Measurements from ENCODE around the gene PLCG2.

Gene PLCG2

GRCh38 chr16:81860287-81861266 lies 81.5 kb downstream of the PLCG2 start:
- Histone ChIP-seq H3K4me3 (ENCODE audit: low read length in 2 of 2) (no peak overlapping the region), H3K23ac (ENCODE audit: low read depth, low read length, poor library complexity) (no peak overlapping the region), H3K4me1 (ENCODE audit: control insufficient read depth in 2 of 2, insufficient read depth in 1 of 2, low read depth in 1 of 2, low read length in 2 of 2) (peaks cover 0 to 11% of the 10 kb centered on the region in 2 donors), H2BK120ac (ENCODE audit: low read depth, low read length) (no peak overlapping the region), H2BK5ac (ENCODE audit: low read length) (no peak overlapping the region), H3K4me2 (ENCODE audit: insufficient read depth, low read length, poor library complexity, severe bottlenecking) (no peak overlapping the region), H3K79me1 (ENCODE audit: low read depth, low read length) (no peaks in the 10 kb centered on the region), H2BK15ac (ENCODE audit: low read length) (no peak overlapping the region), H2AFZ (ENCODE audit: low read length) (no peak overlapping the region), H3K27ac (replicated peaks; ENCODE audit: low read length) (no peak overlapping the region), H3K27me3 (ENCODE audit: control insufficient read depth in 3 of 3, insufficient read depth in 3 of 3, low read depth in 1 of 3, low read length in 3 of 3) (peaks cover 0 to 13% (median 0%) of the 10 kb centered on the region in 3 experiments), H2AK5ac (ENCODE audit: low read depth, low read length) (no peak overlapping the region), H4K8ac (ENCODE audit: low read depth, low read length) (no peak overlapping the region), H3K4ac (ENCODE audit: low read length) (no peak overlapping the region), H3K14ac (ENCODE audit: low read length) (no peak overlapping the region), H3K9me3 (replicated peaks in 1 of 2; ENCODE audit: control insufficient read depth in 2 of 2, insufficient read depth in 1 of 2, low read depth in 1 of 2, low read length in 2 of 2) (no peaks in the 10 kb centered on the region), H2BK12ac (ENCODE audit: low read length) (no peak overlapping the region), H3K9ac (ENCODE audit: low read depth, low read length, poor library complexity) (no peak overlapping the region), H3K18ac (ENCODE audit: low read length) (no peak overlapping the region), H3K36me3 (replicated peaks in 1 of 2; ENCODE audit: control insufficient read depth in 2 of 2, insufficient read depth in 2 of 2, low read length in 2 of 2) (no peaks in the 10 kb centered on the region), H4K91ac (ENCODE audit: low read depth, low read length, poor library complexity) (no peak overlapping the region)
- DNase-seq (ENCODE audit: low spot score), result no peak
- 100% methylated on average over 1 of the region's 18 CpGs; no CpG with 5 or more reads in 1 of the 2 donors for WGBS, 2 donors (ENCODE audit: extremely low coverage in 2 of 2, insufficient read length in 2 of 2, insufficient replicate concordance in 1 of 2)

GRCh38 chr16:81861503-81861902 lies 82.4 kb downstream of the PLCG2 start:
- Histone ChIP-seq H2BK120ac (ENCODE audit: low read depth, low read length) (no peak overlapping the region), H3K4me1 (ENCODE audit: control insufficient read depth in 2 of 2, insufficient read depth in 1 of 2, low read depth in 1 of 2, low read length in 2 of 2) (peaks cover 0 to 11% of the 10 kb centered on the region in 2 donors), H4K8ac (ENCODE audit: low read depth, low read length) (no peak overlapping the region), H3K36me3 (replicated peaks in 1 of 2; ENCODE audit: control insufficient read depth in 2 of 2, insufficient read depth in 2 of 2, low read length in 2 of 2) (no peaks in the 10 kb centered on the region), H2AK5ac (ENCODE audit: low read depth, low read length) (no peak overlapping the region), H3K4ac (ENCODE audit: low read length) (no peak overlapping the region), H3K79me1 (ENCODE audit: low read depth, low read length) (no peaks in the 10 kb centered on the region), H3K4me3 (ENCODE audit: low read length in 2 of 2) (no peak overlapping the region), H4K91ac (ENCODE audit: low read depth, low read length, poor library complexity) (no peak overlapping the region), H3K4me2 (ENCODE audit: insufficient read depth, low read length, poor library complexity, severe bottlenecking) (no peak overlapping the region), H3K9me3 (replicated peaks in 1 of 2; ENCODE audit: control insufficient read depth in 2 of 2, insufficient read depth in 1 of 2, low read depth in 1 of 2, low read length in 2 of 2) (no peaks in the 10 kb centered on the region), H3K9ac (ENCODE audit: low read depth, low read length, poor library complexity) (no peak overlapping the region), H3K23ac (ENCODE audit: low read depth, low read length, poor library complexity) (no peak overlapping the region), H2BK5ac (ENCODE audit: low read length) (no peak overlapping the region), H2BK12ac (ENCODE audit: low read length) (no peak overlapping the region), H3K27me3 (ENCODE audit: control insufficient read depth in 3 of 3, insufficient read depth in 3 of 3, low read depth in 1 of 3, low read length in 3 of 3) (peaks cover 0 to 13% (median 0%) of the 10 kb centered on the region in 3 experiments), H3K27ac (replicated peaks; ENCODE audit: low read length) (no peak overlapping the region), H2BK15ac (ENCODE audit: low read length) (no peak overlapping the region), H3K14ac (ENCODE audit: low read length) (no peak overlapping the region), H2AFZ (ENCODE audit: low read length) (no peak overlapping the region), H3K18ac (ENCODE audit: low read length) (no peak overlapping the region)
- WGBS, 2 donors (ENCODE audit: extremely low coverage in 2 of 2, insufficient read length in 2 of 2, insufficient replicate concordance in 1 of 2), result no CpG with 5 or more reads among the region's 10 CpGs
- no peak for DNase-seq (ENCODE audit: low spot score)

GRCh38 chr16:81861915-81862314 lies 82.8 kb downstream of the PLCG2 start:
- WGBS, 2 donors (ENCODE audit: extremely low coverage in 2 of 2, insufficient read length in 2 of 2, insufficient replicate concordance in 1 of 2), result no CpG with 5 or more reads among the region's 7 CpGs

GRCh38 chr16:81863630-81864352 lies 84.7 kb downstream of the PLCG2 start:
- WGBS, 2 donors (ENCODE audit: extremely low coverage in 2 of 2, insufficient read length in 2 of 2, insufficient replicate concordance in 1 of 2), result no CpG with 5 or more reads among the region's 8 CpGs
- H3K36me3 ChIP-seq (replicated peaks in 1 of 2; ENCODE audit: control insufficient read depth in 2 of 2, insufficient read depth in 2 of 2, low read length in 2 of 2), result no peaks in the 10 kb centered on the region
- no peak overlapping the region for H3K4me3 ChIP-seq (ENCODE audit: low read length in 2 of 2)
- no peak overlapping the region for H3K4me2 ChIP-seq (ENCODE audit: insufficient read depth, low read length, poor library complexity, severe bottlenecking)
- no peaks in the 10 kb centered on the region for H3K79me1 ChIP-seq (ENCODE audit: low read depth, low read length)
- H3K4ac ChIP-seq (ENCODE audit: low read length), result no peak overlapping the region
- no peak for DNase-seq (ENCODE audit: low spot score)
- peaks cover 0 to 11% of the 10 kb centered on the region in 2 donors for H3K4me1 ChIP-seq (ENCODE audit: control insufficient read depth in 2 of 2, insufficient read depth in 1 of 2, low read depth in 1 of 2, low read length in 2 of 2)
- H2AK5ac ChIP-seq (ENCODE audit: low read depth, low read length), result no peak overlapping the region
- no peak overlapping the region for H2BK120ac ChIP-seq (ENCODE audit: low read depth, low read length)
- no peak overlapping the region for H3K18ac ChIP-seq (ENCODE audit: low read length)
- no peak overlapping the region for H2BK12ac ChIP-seq (ENCODE audit: low read length)
- peaks cover 0 to 1% of the 10 kb centered on the region in 2 donors for H3K9me3 ChIP-seq (replicated peaks in 1 of 2; ENCODE audit: control insufficient read depth in 2 of 2, insufficient read depth in 1 of 2, low read depth in 1 of 2, low read length in 2 of 2)
- H3K14ac ChIP-seq (ENCODE audit: low read length), result no peak overlapping the region
- H3K27ac ChIP-seq (replicated peaks; ENCODE audit: low read length), result no peak overlapping the region
- H3K23ac ChIP-seq (ENCODE audit: low read depth, low read length, poor library complexity), result no peak overlapping the region
- no peak overlapping the region for H2BK5ac ChIP-seq (ENCODE audit: low read length)
- no peak overlapping the region for H3K9ac ChIP-seq (ENCODE audit: low read depth, low read length, poor library complexity)
- no peak overlapping the region for H4K91ac ChIP-seq (ENCODE audit: low read depth, low read length, poor library complexity)
- no peak overlapping the region for H2AFZ ChIP-seq (ENCODE audit: low read length)
- peaks cover 0 to 13% (median 0%) of the 10 kb centered on the region in 3 experiments for H3K27me3 ChIP-seq (ENCODE audit: control insufficient read depth in 3 of 3, insufficient read depth in 3 of 3, low read depth in 1 of 3, low read length in 3 of 3)
- H2BK15ac ChIP-seq (ENCODE audit: low read length), result no peak overlapping the region
- H4K8ac ChIP-seq (ENCODE audit: low read depth, low read length), result no peak overlapping the region

More at GRCh38 chr16:81861915-81862314, 82.8 kb downstream of the PLCG2 start:
- H4K91ac ChIP-seq (ENCODE audit: low read depth, low read length, poor library complexity), result no peak overlapping the region
- H2BK12ac ChIP-seq (ENCODE audit: low read length), result no peak overlapping the region
- no peak overlapping the region for H3K4me2 ChIP-seq (ENCODE audit: insufficient read depth, low read length, poor library complexity, severe bottlenecking)
- H2BK15ac ChIP-seq (ENCODE audit: low read length), result no peak overlapping the region
- no peak overlapping the region for H3K27ac ChIP-seq (replicated peaks; ENCODE audit: low read length)
- peaks cover 0 to 13% (median 0%) of the 10 kb centered on the region in 3 experiments for H3K27me3 ChIP-seq (ENCODE audit: control insufficient read depth in 3 of 3, insufficient read depth in 3 of 3, low read depth in 1 of 3, low read length in 3 of 3)
- no peaks in the 10 kb centered on the region for H3K9me3 ChIP-seq (replicated peaks in 1 of 2; ENCODE audit: control insufficient read depth in 2 of 2, insufficient read depth in 1 of 2, low read depth in 1 of 2, low read length in 2 of 2)
- H3K18ac ChIP-seq (ENCODE audit: low read length), result no peak overlapping the region
- no peak overlapping the region for H2AK5ac ChIP-seq (ENCODE audit: low read depth, low read length)
- H3K4me3 ChIP-seq (ENCODE audit: low read length in 2 of 2), result no peak overlapping the region
- H4K8ac ChIP-seq (ENCODE audit: low read depth, low read length), result no peak overlapping the region
- H3K79me1 ChIP-seq (ENCODE audit: low read depth, low read length), result no peaks in the 10 kb centered on the region
- no peak overlapping the region for H3K23ac ChIP-seq (ENCODE audit: low read depth, low read length, poor library complexity)
- no peak overlapping the region for H2AFZ ChIP-seq (ENCODE audit: low read length)
- DNase-seq (ENCODE audit: low spot score), result no peak
- no peaks in the 10 kb centered on the region for H3K36me3 ChIP-seq (replicated peaks in 1 of 2; ENCODE audit: control insufficient read depth in 2 of 2, insufficient read depth in 2 of 2, low read length in 2 of 2)
- H2BK120ac ChIP-seq (ENCODE audit: low read depth, low read length), result no peak overlapping the region
- H3K14ac ChIP-seq (ENCODE audit: low read length), result no peak overlapping the region
- peaks cover 0 to 11% of the 10 kb centered on the region in 2 donors for H3K4me1 ChIP-seq (ENCODE audit: control insufficient read depth in 2 of 2, insufficient read depth in 1 of 2, low read depth in 1 of 2, low read length in 2 of 2)
- no peak overlapping the region for H3K4ac ChIP-seq (ENCODE audit: low read length)
- H3K9ac ChIP-seq (ENCODE audit: low read depth, low read length, poor library complexity), result no peak overlapping the region
- H2BK5ac ChIP-seq (ENCODE audit: low read length), result no peak overlapping the region

All from neuronal stem cell (in vitro differentiated cells).